AG09309 (cell line): ENCODE results near the gene PPCDC.

ENCODE experiments used
- DNase-seq: peaks from one replicate; pipeline ENCODE4 v3.0.0-alpha.2; 2010; ENCODE audit warnings: low read depth
- H3K4me3 ChIP-seq: 2 replicates; pipeline ENCODE4 v1.5.1; 2011; ENCODE audit warnings: mild to moderate bottlenecking, low read depth, low read length, moderate library complexity; ENCODE audit not compliant: control insufficient read depth
- CTCF ChIP-seq: IDR thresholded peaks from 2 replicates; pipeline ENCODE4 v1.5.1; 2011; ENCODE audit warnings: mild to moderate bottlenecking, low read depth, low read length, inconsistent platforms; ENCODE audit not compliant: insufficient read depth, control insufficient read depth; ENCODE audit errors: missing control alignments

Gene PPCDC

GRCh38 chr15:75044258-75044878 is 21.0 kb downstream of the PPCDC start:
- H3K4me3 ChIP-seq: no peak overlapping the region
- no peak for DNase-seq
- no peak for TF ChIP-seq CTCF

GRCh38 chr15:75045332-75046015 is 22.1 kb downstream of the PPCDC start:
- no peak for TF ChIP-seq CTCF
- no peak overlapping the region for H3K4me3 ChIP-seq
- no peak for DNase-seq

- no peak overlapping the region for H3K4me3 ChIP-seq
- no peak for DNase-seq
- no peak for TF ChIP-seq CTCF
Observed at GRCh38 chr15:75048394-75048793, 25.0 kb downstream of the PPCDC start.

GRCh38 chr15:75049392-75049791 is 26.0 kb downstream of the PPCDC start:
- DNase-seq: no peak
- no peak overlapping the region for H3K4me3 ChIP-seq
- no peak for TF ChIP-seq CTCF

GRCh38 chr15:75050283-75050682 is 26.9 kb downstream of the PPCDC start:
- no peak for TF ChIP-seq CTCF
- DNase-seq: no peak

GRCh38 chr15:75051191-75051608 is 27.8 kb downstream of the PPCDC start:
- no peak for DNase-seq
- no peak for TF ChIP-seq CTCF

More at GRCh38 chr15:75050283-75050682, 26.9 kb downstream of the PPCDC start:
- H3K4me3 ChIP-seq: no peak overlapping the region

More at GRCh38 chr15:75051191-75051608, 27.8 kb downstream of the PPCDC start:
- H3K4me3 ChIP-seq: no peak overlapping the region
